ENCODE data around the gene ZNF829.
A peak's percentile ranks its signal among the peaks of the same experiment; 100 is the strongest.

The ZNF829 gene
- 8.3 to 20.1 (median 12.9) reads per million in 3 experiments for total RNA-seq

DNA sequence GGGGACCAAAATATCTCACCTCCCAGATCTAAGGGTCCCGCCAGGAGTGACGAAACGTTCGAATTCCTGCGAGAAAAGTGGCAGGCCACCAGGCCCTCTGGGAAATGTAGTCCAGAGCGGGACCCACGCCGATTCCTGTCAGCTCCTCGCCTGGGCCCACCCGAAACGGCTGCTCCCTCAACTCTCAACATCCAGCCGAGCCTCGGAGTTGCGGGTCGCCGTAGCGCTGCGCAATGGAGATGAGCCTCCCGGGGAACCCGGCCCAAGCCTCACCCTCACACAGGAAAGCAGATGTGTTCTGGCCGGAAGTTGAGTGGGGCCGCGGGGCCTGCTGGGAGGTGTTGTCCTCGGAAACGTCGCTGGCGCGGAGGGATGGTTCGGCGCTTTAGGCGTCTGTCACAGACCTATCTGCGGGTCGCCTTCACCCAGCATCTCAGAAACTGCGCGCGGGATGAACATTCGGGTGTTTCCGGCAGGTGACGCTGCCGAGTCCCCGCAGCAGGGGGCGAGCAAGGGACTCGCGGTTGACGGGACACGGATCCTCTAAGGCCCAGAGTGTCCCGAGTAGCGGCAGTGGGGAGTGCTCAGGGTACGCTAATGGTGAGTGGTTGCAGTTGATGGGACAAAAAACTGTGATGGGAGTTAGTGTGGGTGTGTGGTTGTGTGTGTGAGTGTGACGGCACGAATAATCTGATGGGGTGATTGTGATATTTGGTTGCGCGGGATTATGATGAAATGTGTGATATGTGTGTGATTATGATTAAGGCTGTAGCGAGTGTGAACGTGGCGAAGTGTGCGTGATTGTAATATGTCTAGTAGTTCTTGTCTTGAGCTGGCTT, at the start of gene ZNF829, which contains the start of gene ZNF568:
ZNF829 (minus strand) TSS at position 300 of the 839 bp plus-strand sequence. CDS start 1,124 bp downstream, outside the sequence.
ZNF568 (plus strand) TSS at position 341 of the 839 bp plus-strand sequence. CDS start 6,439 bp downstream, outside the sequence.
- peak; percentile 93 for DNase-seq

DNA sequence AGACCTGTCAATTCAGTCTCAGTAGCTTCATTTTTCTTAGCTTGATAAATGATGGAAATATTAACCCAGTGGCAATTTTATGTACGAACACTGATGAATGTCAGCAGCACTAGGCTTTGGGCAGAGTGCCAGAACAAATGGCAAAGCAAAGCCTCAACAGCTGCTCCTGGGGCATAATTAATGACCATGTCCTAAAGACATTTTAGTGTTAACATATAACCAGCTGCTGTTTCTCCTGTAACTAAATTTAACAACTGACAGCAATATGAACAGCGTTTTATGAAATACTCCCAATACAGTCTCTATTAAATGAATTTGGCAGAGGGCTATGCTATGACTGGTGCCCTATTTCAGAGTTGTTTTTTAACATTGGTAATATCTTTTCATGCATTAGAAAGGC, 47.2 kb upstream of the ZNF829 start:
- DNase-seq = no peak

- no peak for DNase-seq
These were observed 46.3 kb upstream of the ZNF829 start for GRCh38 chr19:36962346-36962745.

- DNase-seq = no peak
These were observed 34.4 kb upstream of the ZNF829 start for GRCh38 chr19:36950335-36951119.

- DNase-seq = no peak
These were observed 23.1 kb upstream of the ZNF829 start for GRCh38 chr19:36939153-36939552.

DNA sequence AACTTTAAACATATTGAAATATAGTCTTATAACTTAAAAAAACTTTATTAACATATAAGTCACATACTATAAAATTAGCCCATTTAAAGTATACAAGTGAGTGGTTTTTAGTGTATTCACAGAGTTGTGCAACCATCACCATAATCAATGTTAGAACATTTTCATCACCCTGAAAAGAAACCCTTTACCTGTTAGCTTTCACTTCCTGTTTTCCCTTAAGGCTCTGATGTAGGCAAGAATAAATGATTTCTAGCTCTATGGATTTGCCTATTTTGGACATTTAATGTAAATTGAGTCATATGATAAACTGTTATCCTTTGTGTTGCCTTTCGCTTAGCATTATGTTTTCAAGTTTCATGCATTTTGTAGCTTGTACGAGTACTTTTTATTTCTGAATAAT, 15.6 kb upstream of the ZNF829 start:
- DNase-seq = no peak

DNA sequence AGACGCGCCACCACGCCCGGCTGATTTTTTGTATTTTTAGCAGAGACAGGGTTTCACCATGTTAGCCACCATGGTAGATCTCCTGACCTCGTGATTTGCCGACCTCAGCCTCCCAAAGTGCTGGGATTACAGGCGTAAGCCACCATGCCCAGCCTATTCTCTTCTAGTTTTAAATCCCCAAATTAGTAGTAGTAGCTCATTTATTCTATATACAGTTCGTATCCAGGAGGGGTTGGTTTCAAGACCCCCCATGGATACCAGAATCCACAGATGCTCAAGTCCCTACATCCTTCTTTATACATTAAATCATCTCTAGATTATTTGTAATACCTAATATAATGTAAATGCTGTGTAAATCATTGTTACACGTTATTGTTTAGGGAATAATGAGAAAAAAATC, 2.0 kb upstream of the ZNF829 start:
- no peak for DNase-seq

DNA sequence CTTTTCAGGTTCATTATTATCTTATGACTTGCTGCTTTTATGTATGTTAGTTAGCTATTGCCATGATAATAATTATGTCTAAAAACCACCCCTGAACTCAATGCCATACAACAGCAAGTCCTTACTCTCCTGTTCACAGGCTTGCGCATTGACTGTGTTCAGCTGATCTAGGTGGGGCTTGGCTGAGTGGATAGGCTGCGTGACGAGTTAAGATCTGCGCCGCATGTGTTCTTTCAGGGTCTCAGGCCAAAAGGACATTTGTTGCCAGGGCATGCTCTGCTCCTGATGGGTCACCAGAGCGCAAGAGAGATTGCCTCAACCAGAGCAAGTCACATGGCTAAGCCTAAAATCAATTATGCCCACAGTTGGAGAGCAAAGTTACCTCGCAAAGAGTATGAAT, 900 bp upstream of the ZNF829 start:
- DNase-seq = no peak

DNA sequence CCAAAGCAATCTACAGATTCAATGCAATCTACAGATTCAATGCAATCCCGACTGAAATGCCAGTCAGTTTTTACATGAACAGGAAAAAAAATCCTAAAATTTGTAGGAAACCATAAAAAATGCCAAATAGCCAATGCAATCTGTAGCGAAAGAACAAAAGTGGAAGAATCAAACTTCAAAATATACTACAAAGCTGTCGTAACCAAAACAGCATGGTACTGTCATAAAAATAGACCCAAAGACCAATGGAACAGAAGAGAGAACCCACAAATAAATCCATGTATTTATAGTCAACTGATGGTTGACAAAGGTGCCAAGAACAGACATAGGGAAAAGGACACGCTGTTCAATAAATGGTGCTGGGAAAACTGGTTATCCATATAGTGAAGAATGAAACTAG, 17.7 kb downstream of the ZNF829 start:
- DNase-seq = no peak

DNA sequence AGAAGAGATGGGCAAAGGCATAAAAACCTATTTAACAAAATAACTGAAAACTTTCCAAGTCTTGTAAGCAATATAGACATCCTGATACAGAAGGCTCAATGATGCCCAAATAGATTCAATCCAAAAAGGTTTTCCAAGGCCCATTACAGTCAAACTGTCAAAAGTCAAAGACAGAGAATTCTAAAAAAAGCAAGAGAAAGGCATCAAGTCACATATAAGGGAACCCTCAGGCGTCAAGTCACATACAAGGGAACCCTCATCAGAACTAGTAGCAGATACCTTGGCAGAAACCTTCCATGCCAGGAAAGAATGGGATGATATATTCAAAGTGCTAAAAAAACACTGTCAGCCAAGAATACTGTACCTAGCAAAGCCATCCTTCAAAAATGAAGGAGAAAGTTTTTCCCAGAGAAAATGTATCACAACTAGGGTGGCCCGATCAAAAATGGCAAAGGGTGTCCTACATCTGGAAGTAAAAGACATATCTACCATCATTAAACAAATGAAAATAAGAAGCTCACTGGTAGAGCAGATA, 21.2 kb downstream of the ZNF829 start:
- no peak for DNase-seq

DNA sequence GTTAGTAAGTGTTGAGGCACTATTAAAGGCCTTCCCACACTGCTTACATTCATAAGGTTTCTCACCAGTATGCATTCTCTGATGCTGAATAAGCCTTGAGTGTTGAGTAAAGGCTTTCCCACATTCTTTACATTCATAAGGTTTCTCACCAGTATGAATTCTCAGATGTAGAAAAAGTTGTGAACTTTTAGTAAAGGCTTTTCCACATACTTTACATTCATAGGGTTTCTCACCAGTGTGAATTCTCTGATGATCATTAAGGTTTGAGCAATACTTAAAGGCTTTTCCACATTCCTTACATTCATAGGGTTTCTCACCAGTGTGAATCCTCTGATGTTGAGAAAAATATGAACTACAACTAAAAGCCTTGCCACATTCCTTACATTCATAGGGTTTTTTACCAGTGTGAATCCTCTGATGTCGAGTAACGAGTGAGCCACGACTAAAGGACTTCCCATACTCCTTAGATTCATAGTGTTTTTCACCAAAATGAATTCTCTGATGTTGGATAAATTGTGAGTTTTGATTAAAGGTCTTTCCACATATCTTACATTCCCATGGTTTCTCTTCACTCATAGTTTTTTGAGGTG, 24.2 kb downstream of the ZNF829 start:
- no peak for DNase-seq

DNA sequence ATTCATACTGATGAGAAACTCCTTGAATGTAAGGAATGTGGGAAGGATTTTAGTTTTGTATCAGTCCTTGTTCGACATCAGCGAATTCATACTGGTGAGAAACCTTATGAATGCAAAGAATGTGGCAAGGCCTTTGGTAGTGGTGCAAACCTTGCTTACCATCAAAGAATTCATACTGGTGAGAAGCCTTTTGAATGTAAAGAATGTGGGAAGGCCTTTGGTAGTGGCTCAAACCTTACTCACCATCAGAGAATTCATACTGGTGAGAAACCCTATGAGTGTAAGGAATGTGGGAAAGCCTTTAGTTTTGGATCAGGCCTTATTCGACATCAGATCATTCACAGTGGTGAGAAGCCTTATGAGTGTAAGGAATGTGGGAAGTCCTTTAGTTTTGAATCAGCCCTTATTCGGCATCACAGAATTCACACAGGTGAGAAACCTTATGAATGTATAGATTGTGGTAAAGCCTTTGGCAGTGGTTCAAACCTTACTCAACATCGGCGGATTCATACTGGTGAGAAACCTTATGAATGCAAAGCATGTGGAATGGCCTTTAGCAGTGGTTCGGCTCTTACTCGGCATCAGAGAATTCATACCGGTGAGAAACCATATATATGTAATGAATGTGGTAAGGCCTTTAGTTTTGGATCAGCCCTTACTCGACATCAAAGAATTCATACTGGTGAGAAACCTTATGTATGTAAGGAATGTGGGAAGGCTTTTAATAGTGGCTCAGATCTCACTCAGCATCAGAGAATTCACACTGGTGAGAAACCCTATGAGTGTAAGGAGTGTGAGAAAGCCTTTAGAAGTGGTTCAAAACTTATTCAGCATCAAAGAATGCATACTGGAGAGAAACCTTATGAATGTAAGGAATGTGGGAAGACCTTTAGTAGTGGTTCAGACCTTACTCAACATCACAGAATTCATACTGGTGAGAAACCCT, 38.8 kb downstream of the ZNF829 start:
- DNase-seq = no peak

DNA sequence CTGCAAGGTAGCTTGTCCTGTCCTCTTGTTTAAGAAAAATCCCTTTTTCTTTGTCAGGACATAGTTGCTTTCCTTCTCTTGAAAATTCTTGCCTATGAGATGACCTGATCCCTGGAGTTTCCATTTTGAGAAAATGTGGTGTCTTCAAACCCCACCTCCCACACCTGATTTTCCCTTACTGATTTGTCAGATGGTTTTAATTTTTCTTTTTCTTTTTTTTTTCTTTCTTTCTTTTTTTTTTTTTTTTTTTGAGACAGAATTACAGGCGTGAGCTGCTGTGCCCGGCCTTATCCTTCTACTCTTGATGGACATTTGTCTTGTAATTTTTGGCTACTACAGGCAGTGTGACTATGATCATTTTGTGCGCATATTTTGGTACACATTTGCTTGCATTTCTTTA, 64.2 kb downstream of the ZNF829 start:
- no peak for DNase-seq

- peak; percentile 86 for DNase-seq
These were observed 65.3 kb downstream of the ZNF829 start, which contains the start of gene ZNF345 for GRCh38 chr19:36850559-36851442. Gene ZNF345, plus strand, starts transcription at chr19:36850876. Its CDS starts 25,955 bp downstream, at chr19:36876831.

- DNase-seq = peak; percentile 85
These were observed 66.2 kb downstream of the ZNF829 start for GRCh38 chr19:36849701-36850558.

- no peak for DNase-seq
These were observed 68.1 kb downstream of the ZNF829 start for GRCh38 chr19:36847968-36848367.

DNA sequence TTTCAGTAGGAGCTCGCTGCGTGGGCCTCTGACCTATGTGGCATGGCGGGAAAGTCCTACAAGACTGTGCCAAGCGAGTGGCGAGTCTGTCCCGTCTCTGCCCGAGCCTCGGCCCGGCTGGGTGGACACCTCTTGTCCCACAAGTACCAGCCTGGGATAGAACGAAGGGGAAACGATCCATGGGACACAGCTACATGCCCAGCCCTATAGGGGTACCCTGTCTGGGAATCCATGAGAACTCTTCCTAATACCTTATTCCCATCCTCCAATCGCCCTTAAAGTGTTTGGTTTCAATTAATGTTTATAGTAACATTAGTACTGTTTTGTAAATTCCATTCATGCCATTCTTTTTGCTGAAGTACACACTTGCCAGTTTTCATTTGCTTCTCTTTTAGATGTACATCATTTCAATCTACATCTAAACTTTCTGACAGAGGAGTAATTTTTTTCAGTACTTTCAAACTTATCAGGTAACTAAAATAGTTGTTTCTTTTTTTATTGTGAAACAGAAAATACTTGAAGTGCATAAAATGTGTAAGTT, 77.2 kb downstream of the ZNF829 start:
- DNase-seq = no peak

All from central memory CD4-positive, alpha-beta T cell (primary cell).